PC-3 (cell line): ENCODE results near the gene PRICKLE3. TPM values are rescaled to one million over a fixed set of nuclear protein-coding genes. Genes with fewer than 3 reads are reported as not detected.

ENCODE experiments used
- ATAC-seq: fragments of 200-7000 bp; cut with Tn5 transposase; 2 replicates; pipeline ENCODE4 v1.9.1; 2020; ENCODE audit warnings: mild to moderate bottlenecking, moderate library complexity
- BruUV-seq: library from RNA; stranded (reverse); fragments of 400-500 nt; replicated peaks from 2 replicates; lab custom pipeline; 2021; lab: Mats Ljungman, UMichigan
- CTCF ChIA-PET: fragments of 300-600 bp; sonication (Branson Sonifier 250); formaldehyde crosslinking; loops from one replicate; lab custom pipeline; 2022; ENCODE audit warnings: antibody characterized with exemption; lab: Charles Lee
- POLR2A ChIA-PET: fragments of 300-600 bp; sonication (Branson Sonifier 250); formaldehyde crosslinking; loops from one replicate; lab custom pipeline; 2022; ENCODE audit warnings: antibody characterized with exemption; ENCODE audit not compliant: unreplicated experiment; lab: Charles Lee
- DNase-seq: peaks from one replicate; pipeline ENCODE4 v3.0.0-alpha.2; 2015
- H2AFZ ChIP-seq: fragments of 300-600 bp; sonication (generic); 2 replicates; pipeline ENCODE4 v1.6.0; 2016; ENCODE audit warnings: antibody characterized with exemption, low read length
- H3F3A ChIP-seq: fragments of 300-600 bp; sonication (generic); one replicate; pipeline ENCODE4 v1.6.0; 2017; ENCODE audit warnings: antibody characterized with exemption, low read length, control low read depth, mild to moderate bottlenecking; ENCODE audit not compliant: unreplicated experiment
- H3K27ac ChIP-seq: fragments of 300-600 bp; sonication (generic); 2 replicates; pipeline ENCODE4 v1.5.1; 2016; ENCODE audit warnings: mild to moderate bottlenecking, low read length
- H3K27me3 ChIP-seq: fragments of 300-600 bp; sonication (generic); 2 replicates; pipeline ENCODE4 v1.6.1; 2016; ENCODE audit warnings: low read length, mixed read lengths
- H3K36me3 ChIP-seq: fragments of 300-600 bp; sonication (generic); 2 replicates; pipeline ENCODE4 v1.6.1; 2016; ENCODE audit warnings: low read depth, mixed run types, low read length, mixed read lengths
- H3K4me1 ChIP-seq: fragments of 300-600 bp; sonication (generic); 2 replicates; pipeline ENCODE4 v1.5.1; 2016; ENCODE audit warnings: low read length; ENCODE audit not compliant: insufficient read depth
- H3K4me2 ChIP-seq: fragments of 300-600 bp; sonication (generic); 2 replicates; pipeline ENCODE4 v1.6.0; 2016; ENCODE audit warnings: low read length
- H3K4me3 ChIP-seq: fragments of 300-600 bp; sonication (generic); 2 replicates; pipeline ENCODE4 v1.5.1; 2016; ENCODE audit warnings: mild to moderate bottlenecking, low read length, mixed read lengths
- H3K79me2 ChIP-seq: fragments of 300-600 bp; sonication (generic); 2 replicates; pipeline ENCODE4 v1.6.1; 2017; ENCODE audit warnings: low read length, mixed read lengths
- H3K9ac ChIP-seq: fragments of 300-600 bp; sonication (generic); 2 replicates; pipeline ENCODE4 v1.6.0; 2016; ENCODE audit warnings: mild to moderate bottlenecking, low read length
- H3K9me2 ChIP-seq: fragments of 300-600 bp; sonication (generic); replicated peaks from 2 replicates; pipeline ENCODE4 v1.6.1; 2016; ENCODE audit warnings: mixed run types, low read length, mixed read lengths
- H3K9me3 ChIP-seq: fragments of 300-600 bp; sonication (generic); 2 replicates; pipeline ENCODE4 v1.6.1; 2016; ENCODE audit warnings: low read length, mixed read lengths
- H4K20me1 ChIP-seq: fragments of 300-600 bp; sonication (generic); 2 replicates; pipeline ENCODE4 v1.6.1; 2016; ENCODE audit warnings: low read length, mixed read lengths
- EZH2 ChIP-seq: fragments of 300-600 bp; sonication (generic); IDR thresholded peaks from one replicate; pipeline ENCODE4 v1.6.1; 2017; ENCODE audit warnings: antibody characterized with exemption, mild to moderate bottlenecking, low read length; ENCODE audit not compliant: unreplicated experiment
- EZH2phosphoT487 ChIP-seq: fragments of 300-600 bp; sonication (generic); IDR thresholded peaks from 2 replicates; pipeline ENCODE4 v1.6.1; 2018; ENCODE audit warnings: mild to moderate bottlenecking, antibody characterized with exemption, low read length, borderline replicate concordance
- intact Hi-C: fragments of 100-400 bp; cut with micrococcal nuclease; formaldehyde crosslinking; loops from 2 replicates; pipeline ENCODE4 v1.9.0; 2023
- total RNA-seq: library from RNA; depleted of rRNA; stranded (reverse); fragments of >200 nt; gene quantifications from 2 replicates; pipeline ENCODE4 v1.2.3, GENCODE V29; 2014
- TF ChIP-seq, protein P1 (sequence below): fragments of 300-600 bp; sonication (generic); conservative IDR thresholded peaks from 2 replicates; pipeline ENCODE4 v1.5.1; 2017; ENCODE audit warnings: antibody characterized with exemption, low read depth, mild to moderate bottlenecking, low read length

PRICKLE3 gene
- total RNA-seq, 1 experiment from 2014 or later, result 16.5 TPM

DNA sequence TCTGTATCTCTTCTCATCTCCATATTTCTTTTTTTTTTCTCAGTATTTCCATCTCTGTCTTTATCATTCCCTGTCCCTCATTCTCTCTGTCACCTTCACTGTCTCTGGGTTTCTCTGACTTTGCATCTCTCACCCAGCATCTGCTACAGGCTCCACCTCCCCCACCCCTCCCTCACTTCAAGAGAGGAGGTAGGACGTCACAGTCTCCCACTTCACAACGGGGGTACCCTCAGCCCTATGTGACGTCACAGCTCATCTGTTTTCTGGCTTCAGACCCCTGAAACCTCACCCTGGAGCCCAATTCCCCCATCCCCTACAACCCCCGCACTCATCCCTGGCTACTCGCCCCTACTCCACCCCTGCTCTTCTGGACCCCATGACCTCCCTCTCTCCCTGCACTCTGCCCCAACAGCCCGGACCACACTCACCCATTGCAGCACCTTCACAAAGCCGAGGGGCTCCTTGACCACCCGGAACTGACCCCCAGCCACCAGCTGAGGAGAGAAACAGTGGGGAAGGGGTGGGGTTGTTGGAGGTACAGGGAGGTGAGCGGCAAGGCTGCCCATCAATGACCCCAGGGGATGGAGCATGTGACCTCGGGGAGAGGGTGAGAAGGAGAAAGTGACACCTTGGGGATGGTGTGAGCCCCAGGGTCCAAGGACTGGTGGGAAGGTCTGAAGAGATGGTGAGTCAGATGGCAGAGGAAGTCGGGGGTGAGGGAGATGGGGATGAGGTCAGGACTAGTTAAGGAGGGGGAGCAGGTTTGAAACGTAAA is 12.6 kb upstream of the PRICKLE3 start:
- CTCF ChIA-PET, result no interaction called here
- Histone ChIP-seq H3K4me2 (no peak overlapping the region), H3K36me3 (no peaks in the 10 kb centered on the region), H3K4me1 (peaks cover 4% of the 10 kb centered on the region; the same call in 1 of the 2 replicates), H3K4me3 (no peak overlapping the region), H3K9ac (no peak overlapping the region), H4K20me1 (no peaks in the 10 kb centered on the region), H3F3A (no peaks in the 10 kb centered on the region), H3K9me2 (no peaks in the 10 kb centered on the region), H3K27me3 (no peaks in the 10 kb centered on the region), H3K9me3 (no peaks in the 10 kb centered on the region), H3K79me2 (no peaks in the 10 kb centered on the region), H3K27ac (no peak overlapping the region), H2AFZ (no peak overlapping the region)
- no TSS peak for BruUV-seq
- ATAC-seq (no peak), DNase-seq (no peak)
- intact Hi-C loops, result loop anchor here (10.0 kb wide), 1 partner anchor 556 kb away; no protein-coding TSS in a partner anchor
- POLR2A ChIA-PET, result no interaction called here
- TF ChIP-seq EZH2phosphoT487, result no peak
- TF ChIP-seq, protein P1, sequence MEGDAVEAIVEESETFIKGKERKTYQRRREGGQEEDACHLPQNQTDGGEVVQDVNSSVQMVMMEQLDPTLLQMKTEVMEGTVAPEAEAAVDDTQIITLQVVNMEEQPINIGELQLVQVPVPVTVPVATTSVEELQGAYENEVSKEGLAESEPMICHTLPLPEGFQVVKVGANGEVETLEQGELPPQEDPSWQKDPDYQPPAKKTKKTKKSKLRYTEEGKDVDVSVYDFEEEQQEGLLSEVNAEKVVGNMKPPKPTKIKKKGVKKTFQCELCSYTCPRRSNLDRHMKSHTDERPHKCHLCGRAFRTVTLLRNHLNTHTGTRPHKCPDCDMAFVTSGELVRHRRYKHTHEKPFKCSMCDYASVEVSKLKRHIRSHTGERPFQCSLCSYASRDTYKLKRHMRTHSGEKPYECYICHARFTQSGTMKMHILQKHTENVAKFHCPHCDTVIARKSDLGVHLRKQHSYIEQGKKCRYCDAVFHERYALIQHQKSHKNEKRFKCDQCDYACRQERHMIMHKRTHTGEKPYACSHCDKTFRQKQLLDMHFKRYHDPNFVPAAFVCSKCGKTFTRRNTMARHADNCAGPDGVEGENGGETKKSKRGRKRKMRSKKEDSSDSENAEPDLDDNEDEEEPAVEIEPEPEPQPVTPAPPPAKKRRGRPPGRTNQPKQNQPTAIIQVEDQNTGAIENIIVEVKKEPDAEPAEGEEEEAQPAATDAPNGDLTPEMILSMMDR, result no peak
- TF ChIP-seq EZH2, result no peak

GRCh38 chrX:49197543-49198087 is 11.4 kb upstream of the PRICKLE3 start:
- ATAC-seq (no peak), DNase-seq (no peak)
- Histone ChIP-seq H3K9ac (no peak overlapping the region), H3K9me2 (no peaks in the 10 kb centered on the region), H3K36me3 (no peaks in the 10 kb centered on the region), H4K20me1 (no peaks in the 10 kb centered on the region), H3K4me1 (peaks cover 4% of the 10 kb centered on the region; the same call in 1 of the 2 replicates), H3K4me3 (no peak overlapping the region), H3K27ac (no peak overlapping the region), H3F3A (no peaks in the 10 kb centered on the region), H3K79me2 (no peaks in the 10 kb centered on the region), H2AFZ (no peak overlapping the region), H3K4me2 (no peak overlapping the region), H3K27me3 (no peaks in the 10 kb centered on the region), H3K9me3 (no peaks in the 10 kb centered on the region)
- no peak for TF ChIP-seq EZH2phosphoT487
- TF ChIP-seq, protein P1, result no peak
- TF ChIP-seq EZH2, result no peak
- intact Hi-C loops, result loop anchor here (10.0 kb wide), 1 partner anchor 557 kb away; no protein-coding TSS in a partner anchor
- CTCF ChIA-PET, result no interaction called here
- BruUV-seq, result no TSS peak
- POLR2A ChIA-PET, result no interaction called here

- Histone ChIP-seq H3K79me2 (0 out of 2 replicates have a peak, but pooled peaks cover 6% of the 10 kb centered on the region), H3K36me3 (no peaks in the 10 kb centered on the region), H2AFZ (no peak overlapping the region), H3F3A (no peaks in the 10 kb centered on the region), H3K4me3 (no peak overlapping the region), H3K9ac (no peak overlapping the region), H3K27ac (no peak overlapping the region), H3K4me2 (no peak overlapping the region), H3K4me1 (peaks cover 10% of the 10 kb centered on the region), H3K9me3 (no peaks in the 10 kb centered on the region), H3K27me3 (no peaks in the 10 kb centered on the region), H4K20me1 (no peaks in the 10 kb centered on the region), H3K9me2 (no peaks in the 10 kb centered on the region)
- intact Hi-C loops, result loop anchor here (10.0 kb wide), 1 partner anchor 561 kb away; no protein-coding TSS in a partner anchor
- POLR2A ChIA-PET, result no interaction called here
- TF ChIP-seq, protein P1, result no peak
- no peak for TF ChIP-seq EZH2phosphoT487
- TF ChIP-seq EZH2, result no peak
- DNase-seq (no peak), ATAC-seq (no peak)
- no TSS peak for BruUV-seq
- CTCF ChIA-PET, result no interaction called here
Measured at GRCh38 chrX:49193542-49193964, 7.4 kb upstream of the PRICKLE3 start.
